Ureter (tissue), 1 donor: ENCODE results near the gene FAR1. TPM values are rescaled to one million over a fixed set of nuclear protein-coding genes. Genes with fewer than 3 reads are reported as not detected.

Experiments used
- DNase-seq: peaks from one replicate; pipeline ENCODE4 v3.0.0-alpha.2; 2020; ENCODE audit warnings: low spot score
- total RNA-seq: library from RNA; stranded (reverse); gene quantifications from one replicate; pipeline ENCODE4 v1.2.4, GENCODE V29; 2023
- donor health status: DM: yes; HTN: yes; CAD: no.

FAR1 gene
- total RNA-seq, 1 donor from 2014 or later = 112 TPM

- no peak for DNase-seq
These were observed 109.0 kb downstream of the FAR1 start for GRCh38 chr11:13777341-13777985.

GRCh38 chr11:13778345-13778744 lies 109.9 kb downstream of the FAR1 start:
- no peak for DNase-seq

DNA sequence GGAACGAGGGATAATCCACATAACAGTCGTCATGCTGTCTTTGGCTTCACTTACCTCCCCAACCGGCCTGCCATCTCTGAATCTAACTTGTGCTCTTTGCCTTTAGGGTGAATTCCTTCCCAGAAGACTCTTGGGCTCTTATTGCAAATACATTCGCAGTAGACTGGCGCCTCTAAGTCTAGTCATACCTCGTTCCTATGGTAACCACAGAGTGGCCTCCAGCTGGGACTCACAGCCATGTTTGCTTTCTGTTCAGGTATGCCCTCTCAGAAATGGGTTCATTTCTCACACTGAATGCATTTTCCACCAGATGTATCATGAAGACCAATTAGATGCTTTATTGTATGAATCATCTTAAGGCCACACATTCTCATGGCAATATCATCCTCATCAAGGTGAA lies 112.7 kb downstream of the FAR1 start:
- DNase-seq = no peak

Other genes starting within 250 kb of the FAR1 start
- gene BTBD10, start 205.4 kb upstream of the FAR1 start, total RNA-seq = 42.3 TPM
- gene PTH, start 172.7 kb upstream of the FAR1 start, total RNA-seq = not detected